BLaER1 (cell line): Measurements from ENCODE around the gene FAM50A.
A peak's percentile ranks its signal among the peaks of the same experiment; 100 is the strongest.

ENCODE experiments used
- H3K27ac ChIP-seq: shearing (Covaris generic); formaldehyde crosslinking; 2 replicates; pipeline ENCODE4 v1.8.1; 2022
- H3K27me3 ChIP-seq: shearing (Covaris generic); formaldehyde crosslinking; 2 replicates; pipeline ENCODE4 v1.8.1; 2022
- H3K36me3 ChIP-seq: shearing (Covaris generic); formaldehyde crosslinking; 2 replicates; pipeline ENCODE4 v1.8.1; 2022
- H3K4me1 ChIP-seq: shearing (Covaris generic); formaldehyde crosslinking; 2 replicates; pipeline ENCODE4 v1.8.1; 2022
- H3K4me2 ChIP-seq: shearing (Covaris generic); formaldehyde crosslinking; 2 replicates; pipeline ENCODE4 v1.8.1; 2022
- H3K4me3 ChIP-seq: shearing (Covaris generic); formaldehyde crosslinking; 2 replicates; pipeline ENCODE4 v1.8.1; 2022
- H3K9ac ChIP-seq: shearing (Covaris generic); formaldehyde crosslinking; 2 replicates; pipeline ENCODE4 v1.8.1; 2022
- H3K9me3 ChIP-seq: shearing (Covaris generic); formaldehyde crosslinking; 2 replicates; pipeline ENCODE4 v1.8.1; 2022
- H4K20me1 ChIP-seq: shearing (Covaris generic); formaldehyde crosslinking; 2 replicates; pipeline ENCODE4 v1.8.1; 2022
- Cebpa-rat ChIP-seq: shearing (Covaris generic); IDR thresholded peaks from 2 replicates; pipeline ENCODE4 v1.8.1; 2022

FAM50A gene

GRCh38 chrX:154401045-154401799 is 42.7 kb upstream of the FAM50A start:
- Histone ChIP-seq H3K4me1 (peaks cover 15% of the 10 kb centered on the region), H3K4me3 (no peak overlapping the region), H3K27ac (no peak overlapping the region), H3K4me2 (peak overlapping the region; percentile 67; the same call in 1 of the 2 replicates), H3K27me3 (0 out of 2 replicates have a peak, but pooled peaks cover 5% of the 10 kb centered on the region), H3K9me3 (peaks cover 29% of the 10 kb centered on the region), H3K9ac (no peak overlapping the region; the same call in 1 of the 2 replicates), H3K36me3 (peaks cover 26% of the 10 kb centered on the region), H4K20me1 (peaks cover 45% of the 10 kb centered on the region)
- no peak for TF ChIP-seq Cebpa-rat

- Histone ChIP-seq H3K27me3 (0 out of 2 replicates have a peak, but pooled peaks cover 5% of the 10 kb centered on the region), H4K20me1 (peaks cover 45% of the 10 kb centered on the region), H3K4me1 (peaks cover 15% of the 10 kb centered on the region), H3K4me2 (no peak overlapping the region), H3K4me3 (no peak overlapping the region), H3K27ac (no peak overlapping the region), H3K9ac (no peak overlapping the region), H3K9me3 (peaks cover 24% of the 10 kb centered on the region), H3K36me3 (peaks cover 26% of the 10 kb centered on the region)
- TF ChIP-seq Cebpa-rat: no peak
Observed at GRCh38 chrX:154401918-154402621, 41.9 kb upstream of the FAM50A start.

- H3K9me3 ChIP-seq: peaks cover 18% of the 10 kb centered on the region
- TF ChIP-seq Cebpa-rat: no peak
- H3K4me3 ChIP-seq: no peak overlapping the region
- no peak overlapping the region for H3K27ac ChIP-seq
- H3K4me2 ChIP-seq: no peak overlapping the region
- peaks cover 45% of the 10 kb centered on the region for H4K20me1 ChIP-seq
- peaks cover 15% of the 10 kb centered on the region for H3K4me1 ChIP-seq
- peaks cover 26% of the 10 kb centered on the region for H3K36me3 ChIP-seq
- H3K27me3 ChIP-seq: 0 out of 2 replicates have a peak, but pooled peaks cover 5% of the 10 kb centered on the region
- no peak overlapping the region for H3K9ac ChIP-seq
Observed at GRCh38 chrX:154402622-154403127, 41.3 kb upstream of the FAM50A start.

GRCh38 chrX:154403192-154403591 is 40.7 kb upstream of the FAM50A start:
- Histone ChIP-seq H3K4me1 (peaks cover 15% of the 10 kb centered on the region), H4K20me1 (peaks cover 45% of the 10 kb centered on the region), H3K9ac (no peak overlapping the region), H3K27ac (no peak overlapping the region), H3K4me2 (no peak overlapping the region), H3K9me3 (peaks cover 13% of the 10 kb centered on the region), H3K27me3 (0 out of 2 replicates have a peak, but pooled peaks cover 5% of the 10 kb centered on the region), H3K36me3 (peaks cover 26% of the 10 kb centered on the region), H3K4me3 (no peak overlapping the region)
- TF ChIP-seq Cebpa-rat: no peak

- H3K4me2 ChIP-seq: no peak overlapping the region
- H3K27me3 ChIP-seq: 0 out of 2 replicates have a peak, but pooled peaks cover 5% of the 10 kb centered on the region
- peaks cover 25% of the 10 kb centered on the region for H3K36me3 ChIP-seq
- no peak for TF ChIP-seq Cebpa-rat
- no peak overlapping the region for H3K9ac ChIP-seq
- H3K4me1 ChIP-seq: peaks cover 22% of the 10 kb centered on the region
- H3K9me3 ChIP-seq: peaks cover 6% of the 10 kb centered on the region; the same call in 1 of the 2 replicates
- H3K27ac ChIP-seq: no peak overlapping the region
- H4K20me1 ChIP-seq: peaks cover 44% of the 10 kb centered on the region
- no peak overlapping the region for H3K4me3 ChIP-seq
Observed at GRCh38 chrX:154403858-154404257, 40.1 kb upstream of the FAM50A start.

GRCh38 chrX:154404625-154405192 is 39.2 kb upstream of the FAM50A start:
- Histone ChIP-seq H3K4me1 (peaks cover 25% of the 10 kb centered on the region), H4K20me1 (peaks cover 36% of the 10 kb centered on the region), H3K27ac (no peak overlapping the region), H3K4me3 (no peak overlapping the region), H3K9me3 (no peaks in the 10 kb centered on the region; the same call in 1 of the 2 replicates), H3K4me2 (no peak overlapping the region), H3K27me3 (0 out of 2 replicates have a peak, but pooled peaks cover 5% of the 10 kb centered on the region), H3K36me3 (peaks cover 17% of the 10 kb centered on the region), H3K9ac (no peak overlapping the region)
- no peak for TF ChIP-seq Cebpa-rat

- H3K9ac ChIP-seq: peak overlapping the region; percentile 75
- H3K27ac ChIP-seq: peak overlapping the region; percentile 67
- peaks cover 11% of the 10 kb centered on the region for H3K9me3 ChIP-seq
- peaks cover 6% of the 10 kb centered on the region; the same call in 1 of the 2 replicates for H3K36me3 ChIP-seq
- 0 out of 2 replicates have a peak, but pooled peaks cover 5% of the 10 kb centered on the region for H3K27me3 ChIP-seq
- peak overlapping the region; percentile 84 for H3K4me2 ChIP-seq
- no peaks in the 10 kb centered on the region for H4K20me1 ChIP-seq
- peak overlapping the region; percentile 65 for H3K4me3 ChIP-seq
- no peak for TF ChIP-seq Cebpa-rat
- peaks cover 37% of the 10 kb centered on the region for H3K4me1 ChIP-seq
Observed at GRCh38 chrX:154408659-154409221, 35.2 kb upstream of the FAM50A start.

- H4K20me1 ChIP-seq: no peaks in the 10 kb centered on the region
- peak within 1 kb of the TSS; percentile 84 for H3K4me2 ChIP-seq
- H3K27me3 ChIP-seq: 0 out of 2 replicates have a peak, but pooled peaks cover 5% of the 10 kb centered on the region
- TF ChIP-seq Cebpa-rat: no peak
- H3K9me3 ChIP-seq: peaks cover 11% of the 10 kb centered on the region
- peaks cover 9% of the 10 kb centered on the region; the same call in 1 of the 2 replicates for H3K36me3 ChIP-seq
- peak within 1 kb of the TSS; percentile 75 for H3K9ac ChIP-seq
- peak within 1 kb of the TSS; percentile 67 for H3K27ac ChIP-seq
- peak within 1 kb of the TSS; percentile 65 for H3K4me3 ChIP-seq
- H3K4me1 ChIP-seq: peaks cover 37% of the 10 kb centered on the region
Observed at GRCh38 chrX:154409222-154409871, 34.6 kb upstream of the FAM50A start, which contains the start of gene DNASE1L1. Gene DNASE1L1 (minus strand): TSS chrX:154409254. CDS start chrX:154405568, 3,686 bp downstream.

- H3K4me1 ChIP-seq: peaks cover 28% of the 10 kb centered on the region
- H3K9me3 ChIP-seq: peaks cover 11% of the 10 kb centered on the region
- TF ChIP-seq Cebpa-rat: no peak
- H3K9ac ChIP-seq: peak overlapping the region; percentile 85
- no peaks in the 10 kb centered on the region for H4K20me1 ChIP-seq
- H3K4me2 ChIP-seq: peak overlapping the region; percentile 84
- H3K36me3 ChIP-seq: peaks cover 12% of the 10 kb centered on the region; the same call in 1 of the 2 replicates
- H3K27ac ChIP-seq: peak overlapping the region; percentile 87
- peak overlapping the region; percentile 86 for H3K4me3 ChIP-seq
- peaks cover 4% of the 10 kb centered on the region for H3K27me3 ChIP-seq
Observed at GRCh38 chrX:154411981-154412340, 32.0 kb upstream of the FAM50A start.
